NCI-H146 treated with DMSO at 0.1 percent for 48 hours (cell line): ENCODE results near the gene OR2M5.

ENCODE experiments used
- DNase-seq: peaks from one replicate; lab custom pipeline; 2025; ENCODE audit not compliant: unreplicated experiment; lab: John Stamatoyannopoulos, UW

The OR2M5 gene, protein sequence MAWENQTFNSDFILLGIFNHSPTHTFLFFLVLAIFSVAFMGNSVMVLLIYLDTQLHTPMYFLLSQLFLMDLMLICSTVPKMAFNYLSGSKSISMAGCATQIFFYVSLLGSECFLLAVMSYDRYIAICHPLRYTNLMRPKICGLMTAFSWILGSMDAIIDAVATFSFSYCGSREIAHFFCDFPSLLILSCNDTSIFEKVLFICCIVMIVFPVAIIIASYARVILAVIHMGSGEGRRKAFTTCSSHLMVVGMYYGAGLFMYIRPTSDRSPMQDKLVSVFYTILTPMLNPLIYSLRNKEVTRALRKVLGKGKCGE

DNA sequence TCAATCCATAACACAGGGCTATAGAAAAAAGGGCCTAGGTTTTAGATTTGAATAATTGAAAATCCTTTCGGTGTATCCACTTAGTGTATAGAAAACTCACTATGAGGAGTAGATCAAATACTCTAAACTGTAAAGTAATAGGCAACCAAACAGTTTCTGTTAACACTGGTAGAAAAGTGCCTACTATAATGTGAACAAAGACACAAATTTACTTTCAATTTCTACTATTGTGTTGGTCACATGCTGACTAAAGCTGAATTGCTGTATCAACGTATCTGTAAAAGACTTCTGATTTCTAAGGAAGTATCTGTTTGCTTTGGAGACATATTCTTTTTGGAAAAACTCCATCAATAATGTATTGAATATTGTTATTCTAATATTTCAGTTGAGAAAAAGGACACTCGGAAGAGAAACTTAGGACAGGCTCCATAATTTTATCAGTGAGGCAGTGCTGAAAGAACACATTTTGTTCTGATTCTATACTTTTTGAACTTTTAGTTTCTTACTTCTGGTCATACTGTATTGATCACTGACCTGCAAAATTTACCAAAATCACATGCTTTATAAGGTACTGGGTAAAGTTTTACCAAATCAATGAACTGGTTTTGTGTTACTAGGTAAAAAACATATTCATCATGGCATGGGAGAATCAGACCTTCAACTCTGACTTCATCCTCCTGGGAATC is at the start of gene OR2M5:
OR2M5 (plus strand) TSS at position 636 of the 686 bp plus-strand sequence; CDS start at position 636, 0 bp downstream.
- DNase-seq: no peak

DNA sequence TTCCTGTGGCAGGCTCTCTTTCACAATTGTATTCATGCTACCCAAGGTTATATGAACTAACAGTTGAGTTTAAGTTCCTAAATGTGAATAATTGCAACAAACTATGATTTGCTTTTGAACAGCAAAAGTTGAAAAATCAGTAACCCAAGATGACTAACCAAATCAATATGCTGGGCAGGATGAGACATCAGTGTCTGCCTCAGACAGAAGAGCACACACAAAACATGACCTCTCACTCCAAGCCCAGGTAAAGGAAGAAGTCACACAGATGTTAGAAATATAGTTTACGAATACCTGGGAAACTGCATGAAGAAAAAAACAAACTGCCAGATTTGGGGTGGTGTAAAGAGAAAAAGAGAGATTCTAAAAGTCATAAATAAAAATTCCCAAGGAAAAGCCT is 46.4 kb upstream of the OR2M5 start:
- DNase-seq: no peak

DNA sequence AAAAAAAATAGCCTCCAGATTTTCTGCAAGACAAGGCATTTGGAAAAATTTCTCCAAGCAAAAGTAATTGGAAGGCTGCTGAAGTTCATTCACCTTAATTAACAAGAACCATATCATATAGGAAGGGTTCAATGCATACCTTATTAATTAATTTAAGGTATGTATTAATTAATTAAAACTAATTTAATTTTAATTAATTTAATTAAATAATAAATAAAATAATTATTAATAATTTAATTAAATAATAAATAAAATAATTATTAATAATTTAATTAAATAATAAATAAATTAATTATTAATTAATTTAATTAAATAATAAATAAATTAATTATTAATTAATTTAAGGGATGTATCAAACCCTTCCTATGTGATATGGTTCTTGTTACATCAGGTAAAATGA is 42.1 kb upstream of the OR2M5 start:
- DNase-seq: no peak

DNA sequence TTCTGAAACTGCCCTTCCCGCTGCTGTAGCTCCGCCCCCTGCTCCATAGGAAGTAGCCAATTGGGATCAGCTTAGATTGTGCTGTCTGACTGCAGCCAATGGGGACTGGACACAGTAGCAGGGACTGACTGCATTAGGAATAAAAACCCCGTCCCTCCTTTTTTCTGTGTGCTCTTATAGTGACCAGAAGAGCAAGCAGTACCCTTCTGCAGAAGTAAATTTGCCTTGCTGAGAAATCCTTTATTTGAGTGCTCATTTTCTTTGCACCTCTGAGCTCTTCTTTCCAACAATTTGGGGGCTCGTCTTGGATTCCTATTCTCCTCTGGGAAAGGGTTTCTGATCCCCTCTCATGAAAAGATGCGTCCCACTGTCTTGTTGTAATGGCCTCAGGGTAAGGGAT is 33.8 kb upstream of the OR2M5 start:
- no peak for DNase-seq

DNA sequence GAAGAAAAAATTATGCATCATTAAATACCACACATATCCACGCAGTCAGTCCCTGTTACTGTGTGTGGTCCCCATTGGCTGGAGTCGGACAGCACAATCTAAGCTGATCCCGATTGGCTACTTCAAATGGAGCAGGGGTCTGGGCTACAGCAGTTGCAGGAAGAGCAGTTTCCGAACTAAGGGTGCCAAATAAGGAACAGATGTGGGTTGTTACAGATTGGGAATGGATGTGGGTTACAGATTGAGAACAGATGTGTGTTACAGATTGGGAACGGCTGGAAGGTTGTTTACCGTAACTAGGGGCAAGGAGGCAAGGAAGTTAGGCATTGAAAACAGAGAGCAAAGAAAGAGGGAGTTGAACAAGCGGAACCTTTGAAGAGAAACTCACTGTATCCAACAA is 30.1 kb upstream of the OR2M5 start:
- DNase-seq: no peak

DNA sequence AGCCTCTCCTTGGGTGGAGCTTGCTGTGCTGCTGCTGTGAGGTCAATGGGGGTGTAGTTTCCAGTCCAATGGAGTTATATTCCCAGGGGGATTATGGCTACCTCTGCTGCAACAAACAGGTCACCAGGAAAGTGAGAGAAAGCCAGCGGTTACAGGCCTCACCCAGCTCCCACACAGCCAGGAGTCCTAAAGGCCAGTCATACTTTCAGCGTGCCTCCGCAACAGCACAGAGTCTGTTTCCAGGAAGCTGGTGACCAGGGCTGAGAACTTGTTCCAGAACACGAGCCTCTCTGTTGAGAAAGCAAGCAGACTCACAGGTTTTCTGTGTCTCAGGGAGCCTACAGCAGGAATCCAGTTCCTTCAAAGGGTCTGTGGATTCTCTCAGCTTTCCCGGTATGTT is 17.3 kb upstream of the OR2M5 start:
- no peak for DNase-seq

DNA sequence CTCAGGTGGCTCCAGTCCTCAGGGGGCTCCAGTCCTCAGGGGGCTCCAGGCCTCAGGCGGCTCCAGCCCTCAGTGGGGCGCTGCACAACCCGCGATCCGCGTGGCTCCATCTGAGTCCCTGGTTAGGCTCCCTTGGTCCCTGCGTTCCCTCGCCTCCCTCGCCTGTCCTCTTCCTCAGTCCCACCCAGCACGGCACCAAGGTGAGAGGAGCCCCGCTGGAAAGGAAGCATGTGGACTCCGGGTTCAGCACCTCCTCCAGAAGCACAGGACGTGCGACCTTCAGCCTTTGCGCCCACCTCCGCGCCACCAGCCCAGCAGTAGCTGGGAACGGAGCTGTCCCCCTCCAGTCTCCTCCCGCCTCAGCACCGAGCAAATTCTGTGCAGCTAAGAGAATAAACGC is 8.1 kb upstream of the OR2M5 start:
- DNase-seq: no peak

DNA sequence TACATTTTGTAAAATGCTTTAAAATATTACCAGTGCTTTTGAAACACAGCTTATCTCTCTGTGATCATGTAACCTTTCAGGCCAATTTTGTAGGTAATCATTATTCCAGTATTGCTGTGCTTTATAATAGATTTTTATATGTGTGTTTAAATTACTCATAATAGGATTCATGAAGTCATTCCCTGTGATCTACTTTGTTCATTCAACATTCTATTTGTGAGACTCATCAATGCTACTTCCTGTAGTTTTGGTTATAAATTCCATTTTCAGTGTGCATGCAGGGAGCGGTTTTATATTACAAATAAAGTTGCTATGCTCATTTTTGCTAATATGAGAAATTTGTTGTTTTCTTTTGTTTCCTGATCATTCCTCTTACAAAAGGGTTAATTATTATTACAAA is 4.1 kb upstream of the OR2M5 start:
- no peak for DNase-seq

DNA sequence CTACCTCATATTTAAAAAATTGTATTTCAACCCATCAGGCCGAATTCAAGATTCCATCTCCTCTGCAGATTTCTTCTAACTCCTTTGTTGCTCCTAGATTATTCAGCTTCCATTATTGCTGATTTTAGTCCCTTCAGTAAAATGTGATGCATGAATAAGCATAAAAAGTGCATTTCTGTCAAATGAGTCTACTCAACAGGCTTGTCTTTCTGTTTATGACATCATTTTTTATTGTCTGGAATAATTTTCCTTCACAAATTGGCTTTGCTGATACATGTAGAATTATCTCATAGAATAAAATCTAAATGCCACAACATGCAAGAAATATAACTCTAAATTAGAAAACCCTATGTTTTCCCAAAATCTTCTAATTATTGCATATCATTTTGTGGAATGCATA is 1.6 kb upstream of the OR2M5 start:
- no peak for DNase-seq

DNA sequence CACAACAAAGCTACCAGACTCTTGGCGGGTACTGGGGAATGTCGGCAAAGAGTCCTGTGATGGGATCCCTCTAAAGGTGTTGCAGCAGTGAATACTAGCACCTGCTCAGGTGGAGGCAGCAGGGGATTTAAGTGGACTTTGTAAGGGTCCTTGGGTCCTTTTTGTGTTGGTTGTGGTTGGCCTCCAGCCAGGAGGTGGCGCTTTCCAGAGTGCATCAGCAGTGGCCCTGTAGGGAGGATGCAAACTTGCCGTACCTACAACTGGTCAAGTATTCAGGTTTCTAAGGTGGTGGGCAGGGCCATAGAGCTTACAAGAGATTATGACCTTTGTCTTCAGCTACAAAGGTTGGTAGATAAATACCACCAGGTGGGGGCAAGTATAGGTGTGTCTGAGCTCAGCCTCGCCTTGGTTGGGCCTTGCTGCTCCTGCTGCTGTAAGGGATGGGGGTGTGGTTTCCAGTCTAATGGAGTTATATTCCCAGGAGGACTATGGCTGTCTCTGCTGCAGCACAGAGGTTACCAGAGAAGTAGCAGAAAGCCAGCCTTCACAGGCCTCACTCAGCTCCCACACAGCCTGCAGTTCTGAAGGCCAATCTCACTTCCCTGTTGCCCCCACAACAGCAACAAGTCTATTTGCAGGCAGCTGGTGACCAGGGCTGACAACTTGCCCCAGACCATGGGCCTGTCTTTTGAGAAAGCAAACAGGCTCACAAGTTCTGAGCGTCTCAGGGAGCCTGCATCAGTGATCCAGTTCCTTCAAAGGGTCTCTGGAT is 7.3 kb downstream of the OR2M5 start:
- DNase-seq: no peak

DNA sequence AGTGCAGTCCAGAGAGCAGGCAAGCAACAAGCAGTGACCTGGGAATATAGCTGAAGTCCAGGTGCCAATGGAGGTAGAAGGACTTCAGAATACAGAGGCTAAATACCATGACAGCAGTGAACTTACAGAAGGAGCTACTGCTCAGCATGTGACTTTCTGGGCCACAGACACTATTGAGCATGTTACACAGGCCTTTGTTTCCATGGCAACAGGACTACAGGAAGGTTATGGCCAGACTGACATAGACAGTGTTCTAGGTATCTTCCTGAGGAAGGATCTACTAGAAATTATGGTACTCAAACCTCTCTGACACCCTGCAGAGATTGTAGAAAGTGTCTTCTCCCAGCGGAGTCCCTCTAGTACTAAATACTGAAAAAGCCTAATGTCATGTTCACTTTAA is 11.0 kb downstream of the OR2M5 start:
- no peak for DNase-seq

DNA sequence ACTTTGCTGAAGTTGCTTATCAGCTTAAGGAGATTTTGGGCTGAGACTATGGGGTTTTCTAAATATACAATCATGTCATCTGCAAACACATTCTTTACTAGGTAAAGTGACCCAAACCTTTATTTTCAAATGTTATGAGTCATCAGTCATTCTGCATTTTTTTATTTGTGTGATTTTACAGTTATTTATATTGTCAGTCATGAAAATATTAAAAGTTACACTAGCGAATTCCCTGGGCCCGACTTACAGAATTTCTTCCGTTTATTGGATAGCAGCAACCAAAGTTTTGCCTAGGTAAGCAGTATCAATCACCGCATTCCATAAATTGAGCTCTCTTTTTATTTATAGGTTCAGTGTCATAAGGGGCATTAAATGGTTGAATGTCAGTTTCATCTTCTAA is 13.8 kb downstream of the OR2M5 start:
- DNase-seq: no peak

DNA sequence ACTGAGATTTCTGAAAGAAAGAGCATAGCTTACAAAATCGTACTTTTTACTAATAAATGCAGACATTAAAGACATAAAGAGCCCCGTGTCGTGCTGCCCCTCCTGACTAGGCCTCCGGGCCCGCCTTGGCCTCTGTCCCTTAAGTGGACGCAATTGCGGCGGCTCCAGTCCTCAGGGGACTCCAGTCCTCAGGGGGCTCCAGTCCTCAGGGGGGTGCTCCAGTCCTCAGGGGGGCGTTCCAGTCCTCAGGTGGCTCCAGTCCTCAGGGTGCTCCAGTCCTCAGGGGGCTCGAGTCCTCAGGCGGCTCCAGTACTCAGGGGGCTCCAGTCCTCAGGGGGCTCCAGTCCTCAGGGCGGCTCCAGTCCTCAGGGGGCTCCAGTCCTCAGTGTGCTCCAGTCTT is 19.1 kb downstream of the OR2M5 start:
- no peak for DNase-seq

DNA sequence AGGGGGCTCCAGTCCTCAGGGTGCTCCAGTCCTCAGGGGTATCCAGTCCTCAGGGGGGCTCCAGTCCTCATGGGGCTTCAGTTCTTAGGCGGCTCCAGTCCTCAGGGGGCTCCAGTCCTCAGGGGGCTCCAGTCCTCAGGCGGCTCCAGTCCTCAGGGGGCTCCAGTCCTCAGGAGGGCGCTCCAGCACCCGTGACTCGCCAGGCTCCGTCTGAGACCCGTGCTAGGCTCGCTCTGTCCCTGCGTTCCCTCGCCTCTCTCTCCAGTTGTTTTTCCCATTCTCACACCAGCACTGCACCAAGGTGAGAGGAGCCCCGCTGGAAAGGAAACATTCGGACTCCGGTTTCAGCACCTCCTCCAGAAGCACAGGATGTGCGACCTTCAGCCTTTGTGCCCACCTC is 20.2 kb downstream of the OR2M5 start:
- DNase-seq: no peak

DNA sequence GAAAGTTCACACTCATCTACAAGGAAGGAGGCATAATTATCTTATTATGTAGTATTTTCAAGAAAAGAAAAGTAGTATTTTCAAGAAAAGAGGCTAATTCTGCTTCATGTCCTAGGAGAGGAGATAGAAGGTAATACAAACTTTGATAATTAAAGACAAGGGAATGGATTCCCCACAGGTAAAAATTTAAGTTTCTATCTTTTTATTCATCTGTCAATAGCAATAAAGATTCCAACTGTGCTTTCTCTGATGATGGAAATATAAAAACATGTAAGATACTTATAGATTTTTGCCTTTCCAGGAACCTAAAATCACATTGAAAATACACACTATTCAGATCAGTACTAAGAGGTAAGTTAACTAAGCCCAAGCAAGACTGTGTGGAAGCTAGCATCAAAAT is 29.6 kb downstream of the OR2M5 start, which contains the start of gene OR2M2:
OR2M2 (plus strand) TSS at position 301 of the 400 bp plus-strand sequence. CDS start 5,165 bp downstream, outside the sequence.
- DNase-seq: no peak

DNA sequence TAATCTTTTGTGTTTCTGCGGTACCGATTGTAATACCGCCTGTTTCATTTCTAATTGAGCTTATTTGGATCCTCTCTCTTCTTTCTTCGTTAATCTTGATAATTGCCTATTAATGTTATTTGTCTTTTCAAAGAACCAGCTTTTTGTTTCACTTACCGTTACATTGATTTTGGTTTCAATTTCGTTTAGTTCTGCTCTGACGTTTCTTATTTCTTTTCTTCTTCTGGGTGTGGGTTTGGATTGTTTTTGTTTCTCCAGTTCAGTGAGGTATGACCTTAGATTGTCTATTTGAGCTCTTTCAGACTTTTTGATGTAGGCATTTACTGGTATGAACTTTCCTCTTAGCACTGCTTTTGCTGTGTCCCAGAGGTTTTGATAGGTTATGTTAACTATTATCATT is 39.0 kb downstream of the OR2M5 start:
- DNase-seq: no peak

DNA sequence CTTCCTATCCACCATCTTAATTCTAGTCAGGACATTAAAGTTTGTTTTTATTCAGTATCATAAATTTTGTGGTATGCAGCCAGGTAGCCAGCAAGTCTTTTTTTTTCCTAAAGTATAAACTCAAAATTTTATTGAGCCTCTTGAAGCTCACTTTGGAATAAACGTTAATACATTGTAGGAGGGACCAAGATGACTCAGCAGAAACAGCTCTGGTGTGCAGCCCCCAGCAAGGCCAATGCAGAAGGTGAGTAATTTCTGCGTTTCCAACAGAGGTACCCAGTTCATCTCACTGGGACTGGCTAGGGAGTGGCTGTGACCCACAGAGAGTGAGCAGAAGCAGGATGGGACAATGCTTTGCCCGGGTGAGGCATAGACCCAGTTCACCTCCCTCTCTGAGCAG is 42.4 kb downstream of the OR2M5 start:
- no peak for DNase-seq

DNA sequence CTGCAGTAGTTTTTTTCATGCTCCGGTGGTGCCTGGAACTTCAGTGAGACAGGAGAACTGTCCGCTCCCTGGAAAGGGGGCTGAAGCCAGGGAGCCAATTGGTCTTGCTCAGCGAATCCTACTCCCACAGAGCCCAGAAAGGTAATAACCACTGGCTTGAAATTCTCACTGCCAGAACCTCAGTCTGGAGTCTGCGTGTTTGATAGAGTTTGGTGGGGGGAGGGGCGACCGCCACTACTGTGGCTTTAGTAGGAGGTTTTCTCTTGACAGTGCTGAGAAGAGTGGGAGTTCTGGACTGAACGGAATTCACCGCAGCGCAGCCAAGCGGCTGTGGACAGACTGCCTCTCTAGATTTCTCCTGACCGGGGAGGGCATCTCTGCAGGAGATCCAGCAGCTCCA is 44.1 kb downstream of the OR2M5 start:
- DNase-seq: no peak

DNA sequence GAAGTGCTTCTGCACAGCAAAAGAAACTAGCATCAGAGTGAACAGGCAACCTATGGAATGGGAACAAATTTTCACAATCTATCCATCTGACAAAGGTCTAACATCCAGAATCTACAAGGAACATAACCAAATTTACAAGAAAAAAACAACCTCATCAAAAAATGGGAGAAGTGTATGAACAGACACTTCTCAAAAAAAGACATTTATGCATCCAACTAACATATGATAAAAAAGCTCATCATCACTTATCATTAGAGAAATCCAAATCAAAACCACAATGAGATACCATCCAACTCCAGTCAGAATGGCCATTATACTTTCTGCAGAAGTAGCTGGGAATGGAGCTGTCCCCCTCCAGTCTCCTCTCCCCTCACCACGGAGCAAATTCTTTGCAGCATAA is 49.2 kb downstream of the OR2M5 start:
- no peak for DNase-seq
